GM21737 (cell line): ENCODE data around the gene LRFN2.

Experiments
- ATAC-seq: cut with Tn5 transposase; IDR thresholded peaks from one replicate; pipeline ENCODE4 v1.9.1; 2021; ENCODE audit warnings: mild to moderate bottlenecking, moderate library complexity; ENCODE audit not compliant: unreplicated experiment

Gene LRFN2

GRCh38 chr6:40520678-40521077, 66.5 kb downstream of the LRFN2 start:
- ATAC-seq: no peak

- ATAC-seq: no peak
These were observed 67.1 kb downstream of the LRFN2 start for GRCh38 chr6:40520084-40520483.

GRCh38 chr6:40517654-40518053, 69.5 kb downstream of the LRFN2 start:
- ATAC-seq: no peak

- no peak for ATAC-seq
These were observed 70.7 kb downstream of the LRFN2 start for GRCh38 chr6:40516429-40516828.

- ATAC-seq: no peak
These were observed 74.8 kb downstream of the LRFN2 start for GRCh38 chr6:40512340-40512739.

- no peak for ATAC-seq
These were observed 75.3 kb downstream of the LRFN2 start for GRCh38 chr6:40511884-40512283.

GRCh38 chr6:40510442-40510841, 76.7 kb downstream of the LRFN2 start:
- no peak for ATAC-seq

GRCh38 chr6:40509716-40510260, 77.4 kb downstream of the LRFN2 start:
- ATAC-seq: no peak

GRCh38 chr6:40509086-40509485, 78.1 kb downstream of the LRFN2 start:
- no peak for ATAC-seq

GRCh38 chr6:40506954-40507353, 80.2 kb downstream of the LRFN2 start:
- no peak for ATAC-seq

GRCh38 chr6:40505191-40505810, 81.9 kb downstream of the LRFN2 start:
- no peak for ATAC-seq

GRCh38 chr6:40504274-40504673, 82.9 kb downstream of the LRFN2 start:
- ATAC-seq: no peak

- no peak for ATAC-seq
These were observed 86.9 kb downstream of the LRFN2 start for GRCh38 chr6:40500227-40500626.

GRCh38 chr6:40499215-40499614, 87.9 kb downstream of the LRFN2 start:
- no peak for ATAC-seq

GRCh38 chr6:40498148-40498547, 89.0 kb downstream of the LRFN2 start:
- no peak for ATAC-seq

GRCh38 chr6:40492187-40492586, 95.0 kb downstream of the LRFN2 start:
- ATAC-seq: no peak

- ATAC-seq: no peak
These were observed 96.7 kb downstream of the LRFN2 start for GRCh38 chr6:40490508-40490907.

GRCh38 chr6:40489798-40490197, 97.4 kb downstream of the LRFN2 start:
- no peak for ATAC-seq

GRCh38 chr6:40486576-40486975, 100.6 kb downstream of the LRFN2 start:
- no peak for ATAC-seq

- no peak for ATAC-seq
These were observed 101.4 kb downstream of the LRFN2 start for GRCh38 chr6:40485795-40486194.

GRCh38 chr6:40485300-40485699, 101.9 kb downstream of the LRFN2 start:
- no peak for ATAC-seq

GRCh38 chr6:40484066-40484465, 103.1 kb downstream of the LRFN2 start:
- ATAC-seq: no peak

- no peak for ATAC-seq
These were observed 104.6 kb downstream of the LRFN2 start for GRCh38 chr6:40482532-40482931.
